NCI-H1048 (cell line): ENCODE measurements around the gene LRG1.

Experiments
- DNase-seq: peaks from one replicate; lab custom pipeline; 2025; lab: John Stamatoyannopoulos, UW

The LRG1 gene

DNA sequence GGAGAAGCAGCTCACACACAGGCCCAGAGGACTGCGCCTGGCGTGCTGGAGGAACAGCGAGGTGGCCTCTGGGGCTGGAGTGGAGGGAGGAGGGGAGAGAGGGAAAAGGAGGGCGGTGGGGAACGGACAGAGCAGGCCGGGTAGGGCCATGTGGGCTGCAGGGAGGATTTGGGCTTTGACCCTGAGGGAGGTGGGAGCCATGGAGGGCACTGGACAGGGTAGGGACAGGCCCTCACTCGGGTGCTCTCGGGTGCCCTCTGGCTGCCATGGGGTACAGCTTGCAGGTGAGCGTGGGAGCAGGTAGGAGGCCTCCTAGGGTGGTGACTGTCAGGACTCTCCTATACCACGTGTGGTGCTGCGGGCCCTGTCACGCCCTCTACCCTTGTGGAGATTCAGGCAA, 44.4 kb downstream of the LRG1 start:
- DNase-seq, result no peak

DNA sequence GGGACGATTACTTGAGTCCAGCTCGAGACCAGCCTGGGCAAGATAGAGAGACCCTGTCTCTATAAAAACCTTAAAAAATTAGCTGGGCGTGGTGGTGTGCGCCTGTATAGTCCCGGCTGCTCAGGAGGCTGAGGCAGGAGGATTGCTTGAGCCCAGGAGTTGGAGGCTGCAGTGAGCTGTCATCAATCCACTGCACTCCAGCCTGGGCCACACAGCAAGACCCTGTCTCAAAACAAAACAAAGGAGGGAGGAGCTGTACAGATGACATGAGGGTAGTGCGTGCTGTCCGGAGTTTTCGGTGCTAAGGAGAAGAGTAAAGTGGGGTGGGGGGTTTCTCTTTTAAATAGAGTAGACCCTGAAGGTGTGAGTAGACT, 45.2 kb downstream of the LRG1 start:
- DNase-seq, result no peak

DNA sequence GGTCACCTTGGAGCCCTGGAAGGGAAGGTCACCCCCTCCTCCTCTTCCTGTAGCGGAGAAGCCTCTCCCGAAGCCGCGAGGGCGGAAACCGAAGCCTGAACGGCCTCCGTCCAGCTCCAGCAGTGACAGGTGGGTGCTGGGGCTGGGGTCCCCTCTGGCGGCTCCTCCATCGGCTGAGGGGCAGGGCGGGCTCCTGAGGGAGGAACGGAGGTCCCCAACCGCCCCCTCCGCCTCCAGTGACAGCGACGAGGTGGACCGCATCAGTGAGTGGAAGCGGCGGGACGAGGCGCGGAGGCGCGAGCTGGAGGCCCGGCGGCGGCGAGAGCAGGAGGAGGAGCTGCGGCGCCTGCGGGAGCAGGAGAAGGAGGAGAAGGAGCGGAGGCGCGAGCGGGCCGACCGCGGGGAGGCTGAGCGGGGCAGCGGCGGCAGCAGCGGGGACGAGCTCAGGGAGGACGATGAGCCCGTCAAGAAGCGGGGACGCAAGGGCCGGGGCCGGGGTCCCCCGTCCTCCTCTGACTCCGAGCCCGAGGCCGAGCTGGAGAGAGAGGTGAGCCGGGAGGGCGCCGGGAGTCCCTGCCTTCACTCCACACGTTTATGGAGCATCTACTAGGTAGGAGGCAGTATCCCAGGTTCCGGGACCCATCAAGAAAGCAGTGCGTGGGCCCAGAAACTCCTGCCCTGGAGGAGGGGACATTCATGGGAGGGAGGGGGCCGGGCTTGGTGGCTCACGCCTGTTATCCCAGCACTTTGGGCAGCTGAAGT, 45.7 kb downstream of the LRG1 start:
- DNase-seq, result no peak

DNA sequence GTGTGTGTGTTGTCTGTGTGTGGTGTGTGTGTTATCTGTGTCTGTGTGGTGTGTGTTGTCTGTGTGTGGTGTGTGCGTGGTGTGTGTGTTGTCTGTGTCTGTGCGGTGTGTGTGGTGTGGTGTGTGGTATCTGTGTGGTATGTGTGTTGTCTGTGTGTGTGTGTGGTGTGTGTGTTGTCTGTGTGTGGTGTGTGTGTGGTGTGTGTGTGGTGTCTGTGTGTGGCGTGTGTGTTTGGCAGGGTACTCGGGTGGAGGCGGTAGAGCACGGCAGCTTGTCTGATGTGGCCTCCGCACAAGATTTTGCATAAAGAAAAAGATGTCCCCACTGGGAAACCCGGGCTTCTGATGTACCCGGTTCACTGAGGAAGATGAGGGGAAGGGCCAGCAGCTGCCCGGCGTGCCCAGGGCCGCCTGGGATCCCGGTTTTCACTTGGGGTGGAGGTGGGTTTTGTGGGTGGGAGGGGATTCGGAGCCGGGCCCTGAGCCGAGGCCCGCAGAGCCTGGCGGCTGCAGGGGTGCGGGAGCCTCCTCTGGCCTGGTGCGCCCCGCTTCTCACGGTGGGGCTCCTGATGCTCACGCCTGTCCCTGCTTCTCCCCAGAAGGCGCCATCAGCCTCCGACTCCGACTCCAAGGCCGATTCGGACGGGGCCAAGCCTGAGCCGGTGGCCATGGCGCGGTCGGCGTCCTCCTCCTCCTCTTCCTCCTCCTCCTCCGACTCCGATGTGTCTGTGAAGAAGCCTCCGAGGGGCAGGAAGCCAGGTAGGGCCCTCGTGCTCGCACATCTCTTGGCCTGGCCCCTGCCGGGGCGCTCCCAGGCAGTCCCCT, 46.5 kb downstream of the LRG1 start:
- no peak for DNase-seq

DNA sequence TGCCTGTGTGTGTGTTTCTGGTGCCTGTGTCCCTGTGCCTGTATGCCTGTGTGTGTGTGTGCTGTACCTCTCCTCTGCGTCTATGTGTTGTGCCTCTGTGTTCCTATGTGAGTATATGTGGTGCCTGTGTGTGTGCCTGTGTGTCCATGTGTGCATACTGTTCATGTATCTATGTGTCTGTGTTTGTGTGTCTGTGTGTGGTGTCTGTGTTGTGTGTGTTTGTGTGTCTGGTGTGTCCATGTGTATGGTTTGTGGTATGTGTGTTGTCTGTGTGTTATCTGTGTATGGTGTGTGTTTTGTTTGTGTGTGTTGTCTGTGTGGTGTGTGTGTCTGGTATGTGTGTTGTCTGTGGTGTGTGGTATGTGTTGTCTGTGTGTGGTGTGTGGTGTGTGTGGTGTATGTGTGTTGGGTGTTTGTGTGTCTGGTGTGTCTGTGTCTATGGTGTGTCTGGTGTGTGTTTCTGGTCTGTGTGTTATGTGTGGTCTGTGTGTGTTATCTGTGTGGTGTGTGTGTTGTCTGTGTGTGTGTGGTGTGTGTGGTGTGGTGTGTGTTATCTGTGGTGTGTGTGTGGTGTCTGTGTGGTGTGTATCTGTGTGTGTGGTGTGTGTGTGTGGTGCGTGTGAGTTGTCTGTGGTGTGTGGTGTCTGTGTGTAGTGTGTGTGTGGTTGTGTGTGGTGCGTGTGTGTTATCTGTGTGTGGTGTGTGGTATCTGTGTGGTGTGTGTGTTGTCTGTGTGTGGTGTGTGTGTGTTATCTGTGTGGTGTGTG, 47.3 kb downstream of the LRG1 start:
- DNase-seq, result no peak

DNA sequence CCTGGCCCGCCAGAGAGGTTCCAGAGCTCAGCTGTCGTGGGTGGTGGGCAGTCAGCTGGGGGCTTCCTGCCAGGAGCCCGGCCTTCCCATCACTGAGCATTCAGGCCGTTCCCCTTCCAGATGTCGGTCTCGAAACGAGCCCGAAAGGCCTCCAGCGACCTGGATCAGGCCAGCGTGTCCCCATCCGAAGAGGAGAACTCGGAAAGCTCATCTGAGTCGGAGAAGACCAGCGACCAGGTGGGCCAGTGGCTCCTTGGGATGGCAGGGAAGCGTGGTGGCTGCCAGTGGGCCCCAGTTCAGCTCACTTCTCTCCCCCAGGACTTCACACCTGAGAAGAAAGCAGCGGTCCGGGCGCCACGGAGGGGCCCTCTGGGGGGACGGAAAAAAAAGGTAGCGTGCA, 48.4 kb downstream of the LRG1 start:
- no peak for DNase-seq

DNA sequence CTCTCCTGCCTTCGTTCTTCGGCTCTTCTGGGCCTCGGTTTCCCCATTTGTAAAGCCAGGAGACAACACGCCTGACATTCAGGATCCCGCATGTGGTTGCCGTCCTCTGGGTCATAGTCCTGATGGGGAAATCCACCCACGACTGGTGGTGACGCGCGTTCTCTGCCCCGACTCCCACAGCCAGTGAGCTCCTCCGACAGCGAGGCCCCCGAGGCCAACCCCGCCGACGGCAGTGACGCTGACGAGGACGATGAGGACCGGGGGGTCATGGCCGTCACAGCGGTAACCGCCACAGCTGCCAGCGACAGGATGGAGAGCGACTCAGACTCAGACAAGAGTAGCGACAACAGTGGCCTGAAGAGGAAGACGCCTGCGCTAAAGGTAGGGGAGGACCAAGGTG, 51.3 kb downstream of the LRG1 start:
- DNase-seq, result no peak

DNA sequence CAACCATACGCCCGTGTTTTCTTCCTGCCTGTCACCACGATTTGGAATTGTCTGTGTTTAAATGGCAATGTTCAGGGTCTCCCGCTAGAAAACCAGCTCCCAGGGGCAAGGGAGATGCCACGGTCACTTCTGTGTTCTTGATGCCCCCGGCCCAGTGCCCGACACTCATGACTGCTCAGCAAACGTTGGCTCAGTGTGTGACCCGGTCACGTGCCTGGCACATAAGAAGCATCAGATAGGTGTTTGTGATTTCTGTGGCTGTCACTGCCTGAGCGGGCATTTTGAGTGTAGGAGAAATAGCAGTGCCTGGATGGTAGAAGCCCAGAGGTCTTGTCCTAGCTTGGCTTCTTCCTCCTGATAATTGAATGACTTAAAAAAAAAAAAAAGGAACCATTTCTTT, 52.3 kb downstream of the LRG1 start:
- no peak for DNase-seq
